Nephron progenitor cell (in vitro differentiated cells): ENCODE data around the gene ALKAL2.

Experiments
- DNase-seq: peaks from one replicate; pipeline ENCODE4 v3.0.0; 2021
- H3K27ac Mint-ChIP-seq: 2 replicates; pipeline ENCODE4 v1.8.0; 2021; ENCODE audit warnings: mild to moderate bottlenecking, moderate library complexity, mixed read lengths
- H3K27me3 Mint-ChIP-seq: 2 replicates; pipeline ENCODE4 v1.8.0; 2021; ENCODE audit warnings: mild to moderate bottlenecking, low read depth, mixed read lengths; ENCODE audit not compliant: poor library complexity
- H3K36me3 Mint-ChIP-seq: 2 replicates; pipeline ENCODE4 v1.8.0; 2021; ENCODE audit warnings: low read depth, mixed read lengths
- H3K4me1 Mint-ChIP-seq: 2 replicates; pipeline ENCODE4 v1.8.0; 2021; ENCODE audit warnings: mixed read lengths
- H3K4me3 Mint-ChIP-seq: 2 replicates; pipeline ENCODE4 v1.8.0; 2021; ENCODE audit warnings: mild to moderate bottlenecking, moderate library complexity, mixed read lengths
- H3K9me3 Mint-ChIP-seq: 2 replicates; pipeline ENCODE4 v1.8.0; 2021; ENCODE audit warnings: mild to moderate bottlenecking, moderate library complexity, mixed read lengths
- CTCF ChIP-seq: fragments of 200-600 bp; sonication (generic); IDR thresholded peaks from 2 replicates; pipeline ENCODE4 v1.5.0; 2021; ENCODE audit warnings: antibody characterized with exemption

ALKAL2 gene

GRCh38 chr2:271917-272316 lies 16.0 kb downstream of the ALKAL2 start:
- peaks cover 20% of the 10 kb centered on the region for H3K4me1 Mint-ChIP-seq
- DNase-seq: no peak
- no peak overlapping the region for H3K27ac Mint-ChIP-seq
- no peak for TF ChIP-seq CTCF
- peaks cover 43% of the 10 kb centered on the region for H3K36me3 Mint-ChIP-seq
- H3K4me3 Mint-ChIP-seq: no peak overlapping the region
- no peaks in the 10 kb centered on the region for H3K27me3 Mint-ChIP-seq
- H3K9me3 Mint-ChIP-seq: no peaks in the 10 kb centered on the region

GRCh38 chr2:270861-271260 lies 17.0 kb downstream of the ALKAL2 start:
- Mint-ChIP-seq H3K27ac (no peak overlapping the region), H3K27me3 (no peaks in the 10 kb centered on the region), H3K4me3 (no peak overlapping the region), H3K9me3 (no peaks in the 10 kb centered on the region), H3K4me1 (peaks cover 31% of the 10 kb centered on the region), H3K36me3 (peaks cover 39% of the 10 kb centered on the region)
- no peak for DNase-seq
- no peak for TF ChIP-seq CTCF

- H3K27me3 Mint-ChIP-seq: no peaks in the 10 kb centered on the region
- DNase-seq: no peak
These were observed 18.4 kb downstream of the ALKAL2 start for GRCh38 chr2:269356-270030.

GRCh38 chr2:268323-268722 lies 19.6 kb downstream of the ALKAL2 start:
- no peak for DNase-seq
- Mint-ChIP-seq H3K9me3 (peaks cover 3% of the 10 kb centered on the region), H3K27ac (no peak overlapping the region), H3K4me3 (no peak overlapping the region), H3K36me3 (peaks cover 33% of the 10 kb centered on the region), H3K27me3 (peaks cover 6% of the 10 kb centered on the region), H3K4me1 (peaks cover 35% of the 10 kb centered on the region)
- no peak for TF ChIP-seq CTCF

More at GRCh38 chr2:269356-270030, 18.4 kb downstream of the ALKAL2 start:
- TF ChIP-seq CTCF: no peak
- H3K27ac Mint-ChIP-seq: no peak overlapping the region
- no peaks in the 10 kb centered on the region for H3K9me3 Mint-ChIP-seq
- peaks cover 36% of the 10 kb centered on the region for H3K36me3 Mint-ChIP-seq
- H3K4me3 Mint-ChIP-seq: no peak overlapping the region
- peaks cover 35% of the 10 kb centered on the region for H3K4me1 Mint-ChIP-seq

GRCh38 chr2:264493-265468 lies 23.1 kb downstream of the ALKAL2 start, which contains the start of gene ACP1:
TSS of gene ACP1 (plus strand) at chr2:264947. CDS start at chr2:264965, 18 bp downstream.
- Mint-ChIP-seq H3K36me3 (peaks cover 39% of the 10 kb centered on the region), H3K9me3 (peaks cover 37% of the 10 kb centered on the region), H3K27ac (peak within 1 kb of the TSS; percentile 79), H3K27me3 (peaks cover 31% of the 10 kb centered on the region), H3K4me3 (peak within 1 kb of the TSS; percentile 92), H3K4me1 (peaks cover 30% of the 10 kb centered on the region)
- TF ChIP-seq CTCF: no peak
- peak; percentile 94 for DNase-seq
